ENCODE measurements around the gene LEF1. TPM values are rescaled to one million over a fixed set of nuclear protein-coding genes. Genes with fewer than 3 reads are reported as not detected.

The LEF1 gene
- 10 to 100 TPM in 2 of 8 experiments, 1 to 10 TPM in 5, under 1 TPM in 1; 0.43 to 43.6 (median 1.5) TPM for total RNA-seq

GRCh38 chr4:108168671-108169523 lies at the start of gene LEF1:
Gene LEF1, minus strand, starts transcription at chr4:108168932. Its CDS starts 1,165 bp downstream, at chr4:108167767.
- ATAC-seq (replicated peaks in 6 of 8) = peak; percentile 23 to 67 (median 36)
- Histone ChIP-seq H3K27ac (no peak within 1 kb of the TSS), H3K4me3 (peak within 1 kb of the TSS; percentile 31 to 51 (median 47)), H3K4me1 (replicated peaks in 1 of 2) (peaks cover 2 to 12% of the 10 kb centered on the region in 2 donors)
- WGBS, 10 experiments = 0 to 33% (median 0%) methylated on average over 1 to 13 of the region's 61 CpGs
- in situ Hi-C loops (cut with MboI; ENCODE audit: low pct_unique_long_range_greater_than_20kb in 2 of 9, low sequenced_read_pairs in 9 of 9, unreplicated experiment in 9 of 9) = loop anchor here in 1 of 9 experiments (10.0 to 25.0 kb wide), 2 partner anchors 104 to 318 kb away; no protein-coding TSS in a partner anchor

GRCh38 chr4:108216510-108216909 lies 47.8 kb upstream of the LEF1 start:
- ATAC-seq (replicated peaks in 6 of 8) = no peak
- Histone ChIP-seq H3K4me3 (no peak overlapping the region), H3K4me1 (replicated peaks in 1 of 2) (no peaks in the 10 kb centered on the region), H3K27ac (no peak overlapping the region)
- in situ Hi-C loops (cut with MboI; ENCODE audit: low pct_unique_long_range_greater_than_20kb in 2 of 9, low sequenced_read_pairs in 9 of 9, unreplicated experiment in 9 of 9) = no loop called here

GRCh38 chr4:108215055-108215454 lies 46.3 kb upstream of the LEF1 start:
- WGBS, 10 experiments = 8 to 100% (median 70%) methylated on average over 2 to 4 of the region's 4 CpGs; no CpG with 5 or more reads in 5 of the 10 experiments
- no peak overlapping the region for H3K27ac ChIP-seq
- ATAC-seq (replicated peaks in 6 of 8) = no peak
- H3K4me3 ChIP-seq = no peak overlapping the region
- H3K4me1 ChIP-seq (replicated peaks in 1 of 2) = no peaks in the 10 kb centered on the region
- in situ Hi-C loops (cut with MboI; ENCODE audit: low pct_unique_long_range_greater_than_20kb in 2 of 9, low sequenced_read_pairs in 9 of 9, unreplicated experiment in 9 of 9) = no loop called here

GRCh38 chr4:108213723-108214122 lies 45.0 kb upstream of the LEF1 start:
- no peak overlapping the region for H3K4me3 ChIP-seq
- no peak overlapping the region for H3K27ac ChIP-seq
- WGBS, 10 experiments = 0 to 100% (median 89%) methylated on average over 1 to 4 of the region's 4 CpGs; no CpG with 5 or more reads in 3 of the 10 experiments
- ATAC-seq (replicated peaks in 6 of 8) = no peak
- in situ Hi-C loops (cut with MboI; ENCODE audit: low pct_unique_long_range_greater_than_20kb in 2 of 9, low sequenced_read_pairs in 9 of 9, unreplicated experiment in 9 of 9) = no loop called here
- H3K4me1 ChIP-seq (replicated peaks in 1 of 2) = no peaks in the 10 kb centered on the region

- H3K4me3 ChIP-seq = no peak overlapping the region
- ATAC-seq (replicated peaks in 6 of 8) = no peak
- H3K27ac ChIP-seq = no peak overlapping the region
- 14 to 75% (median 38%) methylated on average over 1 to 2 of the region's 3 CpGs; no CpG with 5 or more reads in 4 of the 10 experiments for WGBS, 10 experiments
- in situ Hi-C loops (cut with MboI; ENCODE audit: low pct_unique_long_range_greater_than_20kb in 2 of 9, low sequenced_read_pairs in 9 of 9, unreplicated experiment in 9 of 9) = no loop called here
- no peaks in the 10 kb centered on the region for H3K4me1 ChIP-seq (replicated peaks in 1 of 2)
Observed at GRCh38 chr4:108213308-108213707, 44.6 kb upstream of the LEF1 start.

- no peak for ATAC-seq (replicated peaks in 6 of 8)
- in situ Hi-C loops (cut with MboI; ENCODE audit: low pct_unique_long_range_greater_than_20kb in 2 of 9, low sequenced_read_pairs in 9 of 9, unreplicated experiment in 9 of 9) = no loop called here
- H3K27ac ChIP-seq = no peak overlapping the region
- H3K4me3 ChIP-seq = no peak overlapping the region
- WGBS, 10 experiments = 6 to 88% (median 47%) methylated on average over 1 to 5 of the region's 5 CpGs
- H3K4me1 ChIP-seq (replicated peaks in 1 of 2) = no peaks in the 10 kb centered on the region
Observed at GRCh38 chr4:108210989-108211835, 42.5 kb upstream of the LEF1 start.

GRCh38 chr4:108209489-108209888 lies 40.8 kb upstream of the LEF1 start:
- no peak for ATAC-seq (replicated peaks in 6 of 8)
- in situ Hi-C loops (cut with MboI; ENCODE audit: low pct_unique_long_range_greater_than_20kb in 2 of 9, low sequenced_read_pairs in 9 of 9, unreplicated experiment in 9 of 9) = no loop called here
- WGBS, 10 experiments = 80 to 100% (median 100%) methylated on average over 1 to 2 of the region's 2 CpGs; no CpG with 5 or more reads in 1 of the 10 experiments

GRCh38 chr4:108205859-108206258 lies 37.1 kb upstream of the LEF1 start:
- in situ Hi-C loops (cut with MboI; ENCODE audit: low pct_unique_long_range_greater_than_20kb in 2 of 9, low sequenced_read_pairs in 9 of 9, unreplicated experiment in 9 of 9) = no loop called here
- Histone ChIP-seq H3K4me3 (no peak overlapping the region), H3K27ac (no peak overlapping the region), H3K4me1 (replicated peaks in 1 of 2) (no peaks in the 10 kb centered on the region)
- WGBS, 10 experiments = 14 to 100% (median 100%) methylated on average over 1 of the region's 1 CpG; no CpG with 5 or more reads in 5 of the 10 experiments
- no peak for ATAC-seq (replicated peaks in 6 of 8)

More at GRCh38 chr4:108209489-108209888, 40.8 kb upstream of the LEF1 start:
- H3K27ac ChIP-seq = no peak overlapping the region
- H3K4me3 ChIP-seq = no peak overlapping the region
- no peaks in the 10 kb centered on the region for H3K4me1 ChIP-seq (replicated peaks in 1 of 2)

GRCh38 chr4:108204518-108204917 lies 35.8 kb upstream of the LEF1 start:
- H3K27ac ChIP-seq = no peak overlapping the region
- ATAC-seq (replicated peaks in 6 of 8) = no peak
- no peak overlapping the region for H3K4me3 ChIP-seq
- in situ Hi-C loops (cut with MboI; ENCODE audit: low pct_unique_long_range_greater_than_20kb in 2 of 9, low sequenced_read_pairs in 9 of 9, unreplicated experiment in 9 of 9) = no loop called here
- 0 to 100% (median 79%) methylated on average over 1 to 2 of the region's 2 CpGs; no CpG with 5 or more reads in 1 of the 10 experiments for WGBS, 10 experiments
- H3K4me1 ChIP-seq (replicated peaks in 1 of 2) = no peaks in the 10 kb centered on the region

- Histone ChIP-seq H3K4me1 (replicated peaks in 1 of 2) (no peaks in the 10 kb centered on the region), H3K27ac (no peak overlapping the region), H3K4me3 (no peak overlapping the region)
- in situ Hi-C loops (cut with MboI; ENCODE audit: low pct_unique_long_range_greater_than_20kb in 2 of 9, low sequenced_read_pairs in 9 of 9, unreplicated experiment in 9 of 9) = no loop called here
- WGBS, 10 experiments = 28 to 97% (median 72%) methylated on average over 1 to 3 of the region's 3 CpGs; no CpG with 5 or more reads in 4 of the 10 experiments
- ATAC-seq (replicated peaks in 6 of 8) = no peak
Observed at GRCh38 chr4:108203377-108203776, 34.6 kb upstream of the LEF1 start.

- in situ Hi-C loops (cut with MboI; ENCODE audit: low pct_unique_long_range_greater_than_20kb in 2 of 9, low sequenced_read_pairs in 9 of 9, unreplicated experiment in 9 of 9) = no loop called here
- 60 to 100% (median 95%) methylated on average over 1 to 2 of the region's 2 CpGs; no CpG with 5 or more reads in 6 of the 10 experiments for WGBS, 10 experiments
- Histone ChIP-seq H3K27ac (no peak overlapping the region), H3K4me1 (replicated peaks in 1 of 2) (no peaks in the 10 kb centered on the region), H3K4me3 (no peak overlapping the region)
- ATAC-seq (replicated peaks in 6 of 8) = no peak
Observed at GRCh38 chr4:108201774-108202173, 33.0 kb upstream of the LEF1 start.

GRCh38 chr4:108199881-108200280 lies 31.1 kb upstream of the LEF1 start:
- in situ Hi-C loops (cut with MboI; ENCODE audit: low pct_unique_long_range_greater_than_20kb in 2 of 9, low sequenced_read_pairs in 9 of 9, unreplicated experiment in 9 of 9) = no loop called here
- Histone ChIP-seq H3K4me1 (replicated peaks in 1 of 2) (no peaks in the 10 kb centered on the region), H3K27ac (no peak overlapping the region), H3K4me3 (no peak overlapping the region)
- ATAC-seq (replicated peaks in 6 of 8) = no peak
- 0 to 100% (median 75%) methylated on average over 1 of the region's 1 CpG for WGBS, 10 experiments

All from motor neuron (in vitro differentiated cells).